Stimulated activated CD8-positive, alpha-beta memory T cell treated with anti-CD3 and anti-CD28 coated beads, Interleukin-15, amount 100 ng/mL, for 1 hour (primary cell): ENCODE measurements around the gene VPS37D.
A peak's percentile ranks its signal among the peaks of the same experiment; 100 is the strongest.
"Not testable (repeated sequence)": the region's sequence is repeated elsewhere in the genome, so short reads cannot be mapped to it uniquely, and the experiment has no call there.

ENCODE experiments used
- DNase-seq: peaks from one replicate; pipeline ENCODE4 v3.0.0-alpha.2; 2020; ENCODE audit warnings: low read depth

The VPS37D gene

DNA sequence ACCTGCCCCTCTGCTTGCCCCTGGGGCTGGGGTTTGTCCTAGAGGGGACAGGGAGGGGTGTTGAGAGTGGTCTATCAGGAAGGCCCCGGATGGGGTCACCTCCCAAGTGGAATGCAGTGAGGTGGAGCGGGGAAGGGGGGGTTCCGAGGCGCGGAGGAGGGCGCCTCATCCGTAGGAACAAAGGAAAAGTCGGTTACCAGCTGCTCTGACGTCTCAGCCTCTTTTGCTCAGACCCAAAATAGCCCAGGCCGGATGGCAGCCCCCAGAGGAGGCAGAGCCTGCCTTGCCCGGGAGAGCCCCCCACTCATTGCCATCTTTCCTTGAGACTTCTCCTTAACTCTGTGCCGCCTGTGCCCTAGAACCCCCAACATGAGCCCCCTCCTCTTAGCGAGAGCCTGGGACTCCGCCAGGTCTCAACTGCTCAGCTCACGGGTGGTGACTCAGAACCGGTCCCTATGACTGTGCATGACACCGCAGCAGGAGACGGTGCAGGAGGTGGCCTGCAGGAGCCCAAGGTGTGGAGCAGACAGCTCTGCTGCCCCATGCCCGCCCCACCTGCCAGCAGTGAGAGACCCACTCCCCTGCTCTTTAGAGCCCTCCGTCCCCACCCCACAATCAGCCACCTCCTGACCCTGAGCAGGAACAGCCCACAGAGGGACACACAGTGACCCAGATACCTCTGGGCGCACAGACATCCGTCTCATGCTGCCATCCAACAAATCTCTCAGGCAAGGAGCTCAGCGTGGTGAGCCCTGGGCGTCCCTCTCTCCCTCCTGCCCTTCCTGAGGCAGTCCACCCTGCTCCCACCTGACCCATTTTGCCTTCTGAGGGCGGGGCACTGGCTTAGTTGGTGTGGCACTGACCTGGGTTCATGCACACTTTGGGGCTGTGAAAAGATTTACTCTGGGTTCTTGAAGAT lies 38.8 kb downstream of the VPS37D start:
- DNase-seq = no peak

DNA sequence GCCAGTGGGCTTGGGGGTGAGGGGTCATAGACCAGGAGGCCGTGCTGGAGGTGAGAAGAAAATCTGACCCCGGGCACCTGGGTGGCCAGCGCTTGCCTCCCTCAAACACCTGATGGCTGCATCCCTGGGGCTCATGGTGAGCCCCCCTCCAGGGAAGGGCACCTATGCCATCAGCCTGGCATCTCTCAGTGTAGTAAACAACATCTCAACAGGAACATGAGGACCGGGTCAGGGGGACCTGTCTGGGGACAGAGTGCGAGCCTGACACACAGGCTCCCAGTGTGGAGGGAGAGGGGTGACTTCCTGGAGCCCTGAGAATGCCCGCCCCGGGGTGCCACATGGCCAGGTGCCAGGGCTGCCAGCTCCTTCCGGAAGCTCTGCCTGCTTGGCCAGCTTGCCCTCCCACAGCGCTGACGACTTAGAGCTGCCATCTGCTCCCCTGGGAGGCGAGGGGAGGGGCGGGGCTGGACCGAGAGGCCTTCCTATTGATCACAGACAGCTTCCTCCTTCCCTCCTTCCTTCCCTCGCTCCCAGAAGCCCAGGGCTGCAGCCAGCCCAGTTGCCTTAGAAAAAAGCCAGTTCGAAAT lies 39.5 kb downstream of the VPS37D start:
- DNase-seq = no peak

DNA sequence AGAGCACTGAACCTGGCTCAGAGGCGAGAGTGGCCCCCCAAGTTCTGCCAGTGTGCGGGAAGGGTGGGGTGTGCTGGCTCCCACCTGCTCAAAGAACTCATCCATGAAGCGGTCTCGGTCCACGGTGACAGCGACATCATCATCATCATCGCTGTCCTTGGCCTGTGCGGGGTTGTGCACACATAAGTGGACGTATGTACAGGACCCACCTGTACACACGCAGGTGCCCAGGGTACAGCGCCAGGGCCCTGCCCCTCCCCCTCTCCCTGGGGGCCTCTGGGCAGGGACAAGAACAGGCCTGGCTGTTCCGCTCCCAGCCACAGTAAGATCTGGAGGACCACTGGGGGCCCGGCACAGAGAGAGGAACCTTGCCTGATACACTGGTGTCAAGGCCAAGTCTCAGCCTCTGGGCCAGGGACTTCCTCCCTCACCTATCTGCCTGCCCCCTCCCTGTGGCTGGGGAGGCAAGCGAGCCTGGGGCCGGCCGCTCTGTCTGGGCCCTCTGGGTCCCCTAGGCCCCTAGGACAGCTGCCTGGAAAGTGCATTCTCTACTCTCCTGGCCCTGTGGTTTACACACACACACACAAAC lies 41.4 kb downstream of the VPS37D start:
- DNase-seq = no peak

DNA sequence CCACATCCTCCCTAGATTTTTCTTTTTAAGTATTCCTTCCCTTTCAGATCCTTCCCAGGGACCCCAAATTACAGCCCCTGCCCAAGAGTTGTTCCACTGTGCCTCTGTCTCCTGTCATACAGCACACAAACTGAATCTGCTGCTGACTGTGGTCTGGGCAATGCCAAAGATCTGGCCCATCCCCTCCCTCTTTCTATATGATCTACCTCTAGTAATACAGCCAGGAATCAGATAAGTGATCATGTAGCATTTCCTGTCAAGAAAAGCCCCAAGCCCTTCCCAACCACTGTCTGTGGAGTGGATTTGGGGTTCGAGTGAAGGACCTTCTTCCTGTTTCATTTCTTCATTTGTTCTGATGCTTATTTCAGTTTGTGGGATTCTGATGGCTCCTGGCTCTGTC lies 45.1 kb downstream of the VPS37D start:
- no peak for DNase-seq

GRCh38 chr7:73713319-73713718 lies 45.7 kb downstream of the VPS37D start:
- not testable (repeated sequence) for DNase-seq

GRCh38 chr7:73715648-73716317 lies 48.2 kb downstream of the VPS37D start:
- no peak for DNase-seq

GRCh38 chr7:73716318-73716890 lies 48.8 kb downstream of the VPS37D start:
- DNase-seq = no peak

GRCh38 chr7:73717025-73717807 lies 49.6 kb downstream of the VPS37D start:
- no peak for DNase-seq

DNA sequence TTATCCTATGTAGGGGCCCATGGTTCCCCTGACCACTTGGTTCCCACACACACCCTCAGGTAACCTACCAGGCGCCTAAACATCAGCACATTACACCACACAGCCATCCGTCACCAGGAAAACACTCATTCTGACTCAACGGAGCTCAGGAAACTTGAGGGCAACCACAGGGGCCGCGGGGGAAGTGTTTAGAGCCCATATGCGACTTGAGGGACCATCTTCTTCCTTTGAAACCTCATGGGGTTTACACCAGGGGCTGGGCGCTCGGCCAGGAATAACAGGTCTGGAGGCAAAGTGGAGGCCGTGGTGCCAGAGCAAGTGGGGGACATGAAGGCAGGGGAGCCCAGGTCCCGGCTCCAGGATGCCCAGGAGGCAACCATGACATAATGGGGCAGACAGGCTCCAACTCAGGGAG lies 50.4 kb downstream of the VPS37D start:
- DNase-seq = peak; percentile 64

- DNase-seq = no peak
These were observed 50.8 kb downstream of the VPS37D start for GRCh38 chr7:73718438-73718881.

GRCh38 chr7:73718905-73719805 lies 51.5 kb downstream of the VPS37D start, which contains the start of gene STX1A:
TSS of gene STX1A (minus strand) at chr7:73719669. CDS start at chr7:73719631, 38 bp downstream.
- peak; percentile 33 for DNase-seq

DNA sequence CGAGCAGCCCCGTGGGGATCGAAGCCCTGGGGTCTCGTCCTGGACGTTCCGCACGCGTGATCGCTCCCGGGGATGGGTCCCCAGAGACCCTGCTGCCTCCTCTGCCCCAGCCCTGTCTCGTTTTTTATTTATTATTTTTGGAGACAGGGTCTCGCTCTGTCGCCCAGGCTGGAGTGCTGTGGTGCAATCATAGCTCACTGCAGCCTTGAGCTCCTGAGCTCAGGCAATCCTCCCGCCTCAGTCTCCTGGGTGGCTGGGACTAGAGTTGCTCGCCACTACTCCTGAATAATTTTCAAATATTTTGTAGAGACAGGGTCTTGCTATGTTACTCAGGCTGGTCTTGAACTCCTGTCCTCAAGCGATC lies 52.2 kb downstream of the VPS37D start:
- DNase-seq = no peak

GRCh38 chr7:73720443-73720842 lies 52.8 kb downstream of the VPS37D start:
- DNase-seq = not testable (repeated sequence)

DNA sequence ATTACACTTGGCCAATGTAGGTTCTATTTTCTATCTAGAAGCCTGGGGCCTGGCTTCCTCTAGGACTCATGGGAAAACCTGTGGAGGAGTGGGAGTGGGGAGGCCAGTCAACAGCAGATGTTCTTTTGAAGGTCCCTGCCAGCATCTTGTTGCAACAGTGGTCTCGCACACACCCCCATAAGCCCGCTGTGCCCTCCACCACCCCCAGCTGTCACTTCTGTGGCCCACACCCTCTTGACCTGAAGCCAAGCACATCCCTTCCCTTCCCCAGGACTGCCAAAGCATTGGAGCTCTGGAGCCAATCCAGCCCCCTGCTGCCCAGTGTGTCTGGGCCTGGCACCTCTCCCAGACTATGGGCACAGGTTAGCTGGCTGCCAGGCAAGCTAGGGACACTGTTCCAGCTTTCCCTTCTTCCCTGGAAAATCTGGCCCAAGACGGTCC lies 53.8 kb downstream of the VPS37D start:
- no peak for DNase-seq
